ENCODE data around the gene STAT4.
"Not testable (repeated sequence)": the region's sequence is repeated elsewhere in the genome, so short reads cannot be mapped to it uniquely, and the experiment has no call there.

STAT4 gene

DNA sequence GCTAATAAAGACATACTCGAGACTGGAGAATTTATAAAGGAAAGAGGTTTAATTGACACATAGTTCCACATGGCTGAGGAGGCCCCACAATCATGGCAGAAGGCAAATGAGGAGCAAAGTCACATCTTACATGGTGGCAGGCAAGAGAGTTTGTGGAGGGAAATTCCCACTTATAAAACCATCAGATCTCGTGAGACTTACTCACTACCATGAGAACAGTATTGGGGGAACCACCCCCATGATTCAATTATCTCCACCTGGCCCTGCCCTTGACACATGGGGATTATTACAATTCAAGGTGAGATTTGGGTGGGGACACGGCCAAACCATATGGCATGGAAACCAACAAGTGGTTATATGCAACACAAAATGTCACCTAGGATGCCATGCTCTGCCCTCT lies 155.5 kb downstream of the STAT4 start:
- not testable (repeated sequence) for DNase-seq (ENCODE audit: low read depth)

DNA sequence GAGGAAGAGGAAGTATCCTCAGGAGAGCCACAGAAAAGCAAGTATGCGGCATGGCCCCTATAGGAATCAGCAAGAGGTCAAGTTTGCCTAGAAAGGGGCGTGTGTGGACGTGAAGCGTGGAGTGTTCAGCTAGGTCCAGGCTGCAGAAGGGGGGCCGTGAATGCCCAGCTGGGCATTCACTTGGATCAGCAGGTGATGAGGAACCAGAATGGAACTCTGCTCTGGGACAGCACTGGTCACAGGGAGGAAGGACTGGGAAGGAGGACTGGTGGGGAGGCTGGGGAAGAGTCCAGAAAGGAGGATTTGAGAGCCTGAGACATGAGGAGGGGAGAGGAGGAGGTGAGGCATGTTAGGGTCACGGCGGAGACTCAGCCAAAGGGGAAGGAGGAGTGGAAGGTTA lies 156.6 kb downstream of the STAT4 start:
- no peak for DNase-seq (ENCODE audit: low read depth)

DNA sequence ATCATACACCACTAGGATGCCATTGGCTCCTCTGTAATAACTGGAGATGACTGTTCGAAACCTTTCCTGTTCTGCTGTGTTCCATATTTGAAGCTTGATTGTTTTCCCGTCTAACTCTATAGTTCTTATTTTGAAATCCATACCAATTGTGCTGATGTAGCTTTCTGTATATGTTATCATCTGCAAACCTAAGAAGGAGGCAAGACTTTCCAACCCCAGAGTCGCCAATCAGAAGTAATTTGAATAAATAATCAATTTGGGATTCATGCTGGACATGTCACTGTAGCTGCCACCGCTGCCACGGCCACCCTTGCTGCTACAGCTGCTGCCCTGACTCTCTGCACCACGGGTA lies 157.5 kb downstream of the STAT4 start:
- no peak for DNase-seq (ENCODE audit: low read depth)

DNA sequence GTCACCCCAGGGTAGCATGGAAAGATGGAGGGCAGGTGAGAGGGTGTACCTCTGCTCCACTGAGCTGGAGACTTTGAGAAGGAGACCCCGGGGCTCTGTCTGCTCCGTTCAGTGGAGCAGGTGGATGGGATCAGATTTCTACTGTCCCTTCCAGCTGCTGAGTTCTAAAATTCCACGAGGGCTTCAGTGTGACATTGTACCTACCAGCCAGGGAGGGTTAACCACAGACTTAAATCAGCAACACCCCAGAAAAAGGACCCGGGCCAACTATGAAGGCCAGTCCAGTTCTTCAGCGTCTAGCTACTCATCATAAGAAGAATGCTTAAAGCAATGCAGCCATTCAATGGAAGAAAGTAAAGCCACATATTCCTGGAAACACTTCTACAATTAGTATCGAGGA lies 160.7 kb downstream of the STAT4 start:
- no peak for DNase-seq (ENCODE audit: low read depth)

DNA sequence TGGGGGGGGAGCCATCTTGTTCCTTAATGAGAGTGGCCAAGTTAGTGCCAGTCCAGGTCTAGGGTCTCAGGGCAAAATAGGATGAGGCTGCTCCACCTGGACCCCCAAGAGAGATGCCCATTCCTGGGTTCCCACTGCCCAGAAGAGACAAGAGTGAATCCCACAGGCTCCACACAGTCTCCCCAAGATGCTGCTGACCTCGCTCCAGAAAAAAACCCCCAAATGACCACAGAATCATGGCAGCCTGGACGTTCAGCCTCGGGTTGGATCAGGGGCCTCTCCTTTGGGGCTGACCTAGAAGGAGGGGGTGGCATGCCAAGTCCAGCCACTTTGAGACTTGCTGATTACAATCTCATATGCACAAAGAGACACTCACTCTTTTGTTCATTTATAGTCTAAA lies 161.9 kb downstream of the STAT4 start:
- DNase-seq (ENCODE audit: low read depth), result no peak

DNA sequence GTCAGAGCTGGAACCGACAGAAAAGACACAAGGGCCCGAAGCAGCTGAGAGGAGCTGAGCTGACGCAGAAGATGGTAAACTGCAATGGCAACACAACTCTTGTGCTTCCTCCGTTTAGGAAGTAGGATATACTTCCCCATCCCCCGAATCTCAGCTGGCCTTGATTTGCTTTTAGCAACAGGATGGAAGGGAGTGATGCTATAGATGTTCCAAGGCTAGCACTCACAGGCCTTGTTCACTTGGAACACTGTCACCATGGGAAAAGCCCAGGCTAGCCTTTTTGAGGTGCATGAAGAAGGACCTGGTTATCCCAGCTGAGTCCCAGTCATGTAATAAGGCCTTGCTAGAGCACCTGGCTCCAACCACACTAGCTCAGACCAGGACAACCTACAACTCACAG lies 162.9 kb downstream of the STAT4 start:
- no peak for DNase-seq (ENCODE audit: low read depth)

DNA sequence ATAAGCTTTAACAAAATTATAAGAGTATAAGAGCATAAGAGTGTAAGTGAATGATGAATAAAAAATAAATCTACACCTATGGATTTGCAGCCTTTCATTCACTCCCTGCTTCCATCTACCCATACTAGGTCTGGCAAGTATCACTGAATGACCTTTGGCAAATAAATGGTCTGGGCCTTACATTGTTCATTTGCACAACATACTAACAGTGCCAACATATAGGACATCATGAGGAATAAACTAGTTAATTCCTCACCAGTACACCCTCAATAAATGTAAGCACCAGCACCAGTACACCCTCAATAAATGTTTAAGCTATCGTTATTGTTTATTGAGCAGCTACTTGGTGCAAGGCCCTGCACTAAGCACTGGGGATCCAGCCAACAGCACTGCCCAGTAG lies 163.7 kb downstream of the STAT4 start:
- DNase-seq (ENCODE audit: low read depth), result no peak

DNA sequence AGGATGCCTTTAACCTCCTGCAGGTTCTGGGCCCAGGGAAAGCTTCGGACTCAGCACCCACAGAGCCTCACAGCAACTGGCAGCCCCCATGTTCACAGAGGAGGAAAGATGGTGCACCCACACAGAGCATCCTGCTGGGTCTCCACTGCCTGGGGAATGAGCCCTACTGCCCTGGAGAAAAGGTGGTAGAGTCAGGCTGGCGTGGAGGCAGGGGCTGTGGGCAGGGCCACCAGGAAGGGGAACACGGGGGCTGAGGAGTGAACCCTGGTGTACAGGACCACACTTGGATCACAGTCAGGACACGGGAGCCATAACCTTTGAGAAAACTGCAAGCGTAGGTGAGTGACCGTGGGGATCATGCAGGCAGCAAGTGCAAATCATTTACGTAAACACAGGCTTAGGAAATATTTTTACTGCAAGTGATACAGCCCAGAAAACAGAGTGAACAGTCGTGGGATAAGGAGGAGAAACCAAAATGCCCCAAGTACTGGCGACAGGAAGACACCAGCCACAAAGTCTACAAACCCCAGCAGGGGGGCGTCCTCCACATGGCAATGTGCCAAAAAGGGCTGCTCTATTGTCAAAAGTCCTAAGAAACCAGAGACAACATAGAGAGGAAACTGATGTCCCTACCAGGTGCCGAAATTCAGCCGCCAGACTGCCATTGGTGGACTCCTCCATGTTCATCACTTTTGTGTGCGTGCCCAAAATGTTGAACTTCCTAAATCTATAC lies 164.4 kb downstream of the STAT4 start:
- no peak for DNase-seq (ENCODE audit: low read depth)

DNA sequence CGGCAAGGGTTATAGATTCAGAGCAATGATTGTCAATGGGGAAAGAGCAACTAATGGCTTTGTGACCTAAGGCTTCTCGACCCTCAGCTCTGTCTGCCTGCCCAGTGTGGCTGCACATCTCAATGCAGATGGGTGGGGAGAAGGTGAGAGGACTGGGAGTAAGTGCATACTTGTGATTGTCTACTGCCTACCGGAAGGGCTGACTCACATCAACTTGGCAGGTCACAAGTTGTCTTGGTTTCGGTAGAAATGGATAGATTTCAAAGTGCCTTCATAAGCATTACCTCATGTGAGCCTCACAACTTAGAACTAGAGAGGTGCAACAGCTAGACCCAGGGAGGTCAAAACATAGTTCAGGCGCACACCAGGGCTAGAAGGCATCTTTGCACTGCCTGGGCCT lies 166.2 kb downstream of the STAT4 start:
- DNase-seq (ENCODE audit: low read depth), result peak; percentile 37

DNA sequence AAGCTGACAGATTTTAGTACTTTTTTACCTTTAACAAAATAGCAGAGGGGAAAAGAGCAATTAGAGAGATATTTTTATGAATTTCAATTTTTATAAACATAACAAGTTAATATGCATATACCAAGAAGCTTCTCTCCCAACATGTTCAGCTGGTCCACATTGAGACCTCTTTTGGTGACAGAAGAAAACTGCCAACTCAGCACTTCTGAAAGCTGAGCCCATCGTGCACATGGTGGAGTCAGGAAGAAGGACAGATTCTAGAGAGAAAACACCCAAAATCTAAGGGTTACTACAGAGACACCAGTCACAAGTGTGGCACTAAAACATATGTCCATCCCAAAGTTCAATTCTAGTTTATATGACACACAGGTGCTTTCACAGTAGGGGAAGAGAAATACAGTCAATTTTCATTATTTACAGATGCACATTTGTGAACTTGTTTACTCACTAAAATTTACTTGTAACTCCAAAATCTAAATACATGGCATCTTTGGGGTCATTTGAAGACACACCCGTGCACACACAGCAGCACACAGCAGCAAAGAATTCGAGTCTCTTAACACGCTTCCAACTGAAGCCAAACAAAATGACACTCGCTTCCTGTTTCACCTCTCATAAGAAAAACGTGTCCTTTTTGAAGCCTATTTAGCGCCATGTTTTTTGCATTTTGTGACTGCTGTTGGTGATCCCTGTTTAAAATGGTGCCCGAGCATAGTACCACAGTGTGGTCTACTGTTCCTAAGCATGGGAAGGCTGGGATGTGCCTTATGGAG lies 168.3 kb downstream of the STAT4 start:
- DNase-seq (ENCODE audit: low read depth), result no peak

DNA sequence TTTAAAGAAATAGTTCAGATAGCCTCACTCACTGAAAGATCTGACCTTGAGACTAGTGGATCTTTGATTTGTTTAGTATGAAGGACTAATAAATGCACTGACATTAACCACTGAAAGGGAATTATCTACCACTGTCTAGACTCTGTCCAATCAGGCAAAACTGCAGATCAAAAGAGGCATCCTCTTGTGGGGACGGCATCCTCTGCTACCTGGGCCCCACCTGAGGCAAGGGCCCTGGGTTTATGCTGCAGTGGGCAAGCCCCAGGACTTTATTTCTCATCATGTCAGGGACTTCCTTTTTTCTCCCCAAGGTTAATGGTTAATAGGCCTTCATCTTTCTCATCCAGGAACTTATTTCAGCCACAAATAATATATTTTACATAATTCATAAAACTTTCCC lies 169.1 kb downstream of the STAT4 start:
- DNase-seq (ENCODE audit: low read depth), result no peak

DNA sequence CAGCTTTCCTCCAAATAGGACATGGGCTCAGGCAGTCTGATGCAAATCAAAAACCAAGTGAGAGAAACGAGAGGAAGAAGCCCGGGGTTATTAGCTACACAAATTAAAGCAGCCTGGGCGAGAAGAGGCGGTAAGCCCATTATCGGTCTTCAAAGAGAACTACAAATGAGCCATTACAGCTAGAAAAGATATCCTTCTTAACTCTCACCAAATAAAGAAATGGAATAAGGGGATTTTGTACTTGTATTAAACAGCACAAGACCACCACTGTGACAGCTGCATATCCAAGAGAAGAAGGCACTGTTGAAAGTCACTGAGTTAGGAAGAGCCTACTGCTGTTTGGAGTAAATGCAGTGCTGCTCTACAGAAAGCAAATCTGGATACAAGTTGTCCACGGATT lies 169.5 kb downstream of the STAT4 start:
- no peak for DNase-seq (ENCODE audit: low read depth)

DNA sequence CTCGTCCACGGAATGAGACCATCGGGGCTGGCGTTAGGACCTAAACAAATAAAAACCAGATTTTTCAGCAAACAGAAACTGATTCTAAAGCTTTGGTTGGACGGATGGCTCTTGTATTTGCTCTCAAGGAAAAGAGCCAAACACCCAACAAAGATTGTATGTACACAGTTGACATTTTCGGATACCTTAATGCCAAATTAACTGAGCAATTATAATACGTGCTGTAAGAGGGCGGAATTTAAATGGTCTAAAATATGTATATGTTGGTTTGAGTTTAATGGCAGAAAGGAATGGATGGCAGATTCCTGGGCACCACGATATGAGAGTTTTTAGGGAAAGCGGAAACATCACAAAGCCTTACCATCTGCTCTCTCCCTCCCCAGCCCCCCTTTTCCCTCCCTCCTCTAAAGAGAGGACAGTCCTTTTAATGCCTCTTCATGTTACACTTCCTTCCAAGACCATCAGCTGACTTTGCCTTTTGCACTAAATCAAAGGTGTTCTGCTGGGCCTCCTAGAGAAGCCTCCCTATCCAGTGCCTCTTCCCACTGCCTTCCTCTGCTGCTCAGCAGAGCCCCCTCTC lies 170.1 kb downstream of the STAT4 start:
- DNase-seq (ENCODE audit: low read depth), result no peak

DNA sequence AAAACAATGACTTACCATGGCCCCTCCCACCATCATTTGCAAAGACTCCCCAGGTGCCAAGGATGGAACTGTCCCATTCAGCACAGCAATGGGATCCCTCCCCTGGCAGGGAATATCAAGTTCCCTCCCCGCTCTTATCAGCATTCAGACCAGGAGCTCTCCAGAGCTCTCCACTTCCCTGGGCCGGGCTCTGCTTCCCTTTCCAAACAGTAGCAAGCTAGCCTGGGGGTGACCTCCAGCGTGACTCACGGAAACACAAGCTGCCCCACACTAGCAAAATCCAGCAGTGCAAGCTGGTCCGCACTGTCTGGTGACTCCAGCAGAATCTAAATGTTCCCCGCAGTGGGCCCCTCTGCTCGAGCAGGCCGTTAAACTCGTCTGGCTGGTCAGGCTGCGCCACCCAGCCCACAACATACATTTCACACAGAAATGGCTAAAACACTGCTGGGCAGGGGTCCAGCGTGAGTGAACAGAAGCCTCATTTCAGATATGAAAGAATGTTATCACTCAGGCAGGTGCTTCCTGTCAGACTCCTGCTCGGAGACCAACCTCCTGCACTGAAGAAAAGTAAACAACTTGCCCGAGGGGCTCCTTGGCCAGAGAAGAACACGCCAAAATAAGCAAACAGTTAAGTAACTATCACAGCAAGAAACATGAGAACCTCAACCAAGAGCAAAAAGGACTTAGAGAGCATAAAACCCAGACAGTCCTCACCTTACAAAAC lies 170.7 kb downstream of the STAT4 start:
- no peak for DNase-seq (ENCODE audit: low read depth)
